H1 (cell line): Measurements from ENCODE around the gene IFT43. TPM values are rescaled to one million over a fixed set of nuclear protein-coding genes. Genes with fewer than 3 reads are reported as not detected.

Source experiments
- CTCF ChIA-PET: fragments of 300-600 bp; sonication (Branson Sonifier 250); formaldehyde crosslinking; loops from one replicate; lab custom pipeline; 2021; ENCODE audit not compliant: partially characterized antibody; lab: Charles Lee
- POLR2A ChIA-PET: fragments of 300-600 bp; sonication (Branson Sonifier 250); formaldehyde crosslinking; loops from one replicate; lab custom pipeline; 2021; ENCODE audit warnings: inconsistent platforms; ENCODE audit not compliant: partially characterized antibody; lab: Charles Lee
- DNase-seq, 2 experiments: peaks; one replicate each; pipeline versions ENCODE4 v3.0.0 to v3.0.0-alpha.2; 2010 to 2022; ENCODE audit warnings: low spot score in 2 of 2, low read depth in 1 of 2, mixed read lengths in 1 of 2
- FAIRE-seq: peaks from 2 replicates; lab custom pipeline; 2011; peaks lifted over from hg19 to GRCh38; lab: Jason Lieb, UNC
- H2AFZ ChIP-seq: 2 replicates; pipeline ENCODE4 v1.8.1; 2012; ENCODE audit warnings: low read length, inconsistent platforms
- H2AK5ac ChIP-seq: 2 replicates; pipeline ENCODE4 v1.6.1; 2013; ENCODE audit warnings: low read depth, low read length
- H2BK120ac ChIP-seq: replicated peaks from 2 replicates; pipeline ENCODE3; 2013; ENCODE audit warnings: low read depth, low read length, inconsistent platforms
- H2BK12ac ChIP-seq: 2 replicates; pipeline ENCODE4 v1.6.1; 2013; ENCODE audit warnings: low read depth, low read length
- H2BK15ac ChIP-seq: 2 replicates; pipeline ENCODE4 v1.6.1; 2013; ENCODE audit warnings: low read length
- H2BK20ac ChIP-seq: 2 replicates; pipeline ENCODE4 v1.6.1; 2013; ENCODE audit warnings: low read length
- H2BK5ac ChIP-seq: 2 replicates; pipeline ENCODE4 v1.6.1; 2013; ENCODE audit warnings: low read depth, low read length
- H3K14ac ChIP-seq: 2 replicates; pipeline ENCODE4 v1.6.1; 2013; ENCODE audit warnings: inconsistent platforms; ENCODE audit not compliant: insufficient read length
- H3K18ac ChIP-seq: 2 replicates; pipeline ENCODE4 v1.6.1; 2013; ENCODE audit warnings: low read length; ENCODE audit errors: extremely low read depth
- H3K23ac ChIP-seq: 2 replicates; pipeline ENCODE4 v1.6.1; 2013; ENCODE audit warnings: inconsistent platforms; ENCODE audit not compliant: insufficient read length
- H3K23me2 ChIP-seq: 2 replicates; pipeline ENCODE4 v1.6.1; 2013; ENCODE audit warnings: low read depth, low read length
- H3K27ac ChIP-seq: 2 replicates; pipeline ENCODE4 v1.6.1; 2011; ENCODE audit warnings: low read depth, low read length, inconsistent platforms
- H3K27me3 ChIP-seq, 4 experiments: replicated peaks in 1 of 4; 1 replicate in 1 of 4; 2 replicates in 3 of 4; pipeline versions ENCODE4 v1.6.1 to v1.8.1; 2011 to 2013; ENCODE audit warnings: low read length in 3 of 4, mild to moderate bottlenecking in 3 of 4, inconsistent platforms in 2 of 4, mixed read lengths in 2 of 4, moderate library complexity in 1 of 4; ENCODE audit not compliant: control insufficient read depth in 3 of 4, insufficient read depth in 3 of 4; ENCODE audit errors: extremely low read depth in 1 of 4
- H3K36me3 ChIP-seq, 4 experiments: 2 replicates each; pipeline versions ENCODE4 v1.6.1 to v1.8.1; 2011 to 2013; ENCODE audit warnings: mild to moderate bottlenecking in 4 of 4, low read length in 3 of 4, moderate library complexity in 2 of 4, control low read depth in 1 of 4, inconsistent platforms in 1 of 4; ENCODE audit not compliant: insufficient read depth in 4 of 4, control insufficient read depth in 2 of 4
- H3K4ac ChIP-seq: replicated peaks from 2 replicates; pipeline ENCODE3; 2013; ENCODE audit warnings: low read length, low read depth, mixed read lengths, inconsistent platforms; ENCODE audit not compliant: insufficient read length
- H3K4me1 ChIP-seq, 4 experiments: replicated peaks in 1 of 4; 1 replicate in 1 of 4; 2 replicates in 3 of 4; pipeline versions ENCODE4 v1.6.1 to v1.8.1; 2011 to 2013; ENCODE audit warnings: low read length in 3 of 4, inconsistent platforms in 2 of 4, mixed read lengths in 1 of 4; ENCODE audit not compliant: insufficient read depth in 4 of 4, control insufficient read depth in 3 of 4
- H3K4me2 ChIP-seq, 2 experiments: 2 replicates each; pipeline versions ENCODE4 v1.6.1 to v1.8.1; 2011 to 2013; ENCODE audit warnings: low read depth in 2 of 2, low read length in 2 of 2, control low read depth in 1 of 2, inconsistent platforms in 1 of 2, mild to moderate bottlenecking in 1 of 2; ENCODE audit not compliant: insufficient read depth in 1 of 2
- H3K4me3 ChIP-seq, 4 experiments: fragments of 200-600, 300-600 bp in 1 of 4; sonication (generic), shearing (Covaris generic), sonication (Bioruptor Twin) in 1 of 4; 2 replicates each; pipeline versions ENCODE4 v1.5.1 to v1.8.1; 2011 to 2016; ENCODE audit warnings: low read length in 4 of 4, low read depth in 3 of 4, control low read depth in 2 of 4, inconsistent platforms in 2 of 4, mild to moderate bottlenecking in 2 of 4, mixed read lengths in 1 of 4, moderate library complexity in 1 of 4; ENCODE audit not compliant: insufficient read depth in 2 of 4; ENCODE audit errors: extremely low read depth in 1 of 4
- H3K56ac ChIP-seq: replicated peaks from 2 replicates; pipeline ENCODE3; 2013; ENCODE audit warnings: low read depth, mild to moderate bottlenecking, mixed read lengths, low read length, inconsistent platforms; ENCODE audit not compliant: insufficient read length
- H3K79me1 ChIP-seq: 2 replicates; pipeline ENCODE4 v1.6.1; 2013; ENCODE audit warnings: low read depth, low read length, control low read depth
- H3K79me2 ChIP-seq, 2 experiments: 2 replicates each; pipeline versions ENCODE4 v1.6.1 to v1.8.1; 2012 to 2013; ENCODE audit warnings: low read length in 2 of 2, mild to moderate bottlenecking in 2 of 2, inconsistent platforms in 1 of 2; ENCODE audit not compliant: insufficient read depth in 2 of 2, control insufficient read depth in 1 of 2
- H3K9ac ChIP-seq, 4 experiments: replicated peaks in 1 of 4; 1 replicate in 1 of 4; 2 replicates in 3 of 4; pipeline versions ENCODE4 v1.6.1 to v1.8.1; 2011 to 2013; ENCODE audit warnings: low read depth in 3 of 4, low read length in 3 of 4, control low read depth in 2 of 4, mild to moderate bottlenecking in 2 of 4, moderate library complexity in 2 of 4, inconsistent platforms in 1 of 4; ENCODE audit errors: extremely low read depth in 1 of 4
- H3K9me3 ChIP-seq, 2 experiments: 2 replicates each; pipeline versions ENCODE4 v1.6.1 to v1.8.1; 2012 to 2013; ENCODE audit warnings: mild to moderate bottlenecking in 2 of 2, moderate library complexity in 2 of 2, control low read depth in 1 of 2, inconsistent platforms in 1 of 2, low read depth in 1 of 2, low read length in 1 of 2, mixed read lengths in 1 of 2; ENCODE audit not compliant: insufficient read depth in 2 of 2
- H4K20me1 ChIP-seq, 2 experiments: replicated peaks in 1 of 2; 2 replicates each; pipeline versions ENCODE3 to v1.8.1; 2011 to 2013; ENCODE audit warnings: inconsistent platforms in 2 of 2, low read length in 2 of 2, mild to moderate bottlenecking in 1 of 2; ENCODE audit not compliant: insufficient read depth in 2 of 2, control insufficient read depth in 1 of 2
- H4K5ac ChIP-seq: 2 replicates; pipeline ENCODE4 v1.6.1; 2013; ENCODE audit warnings: low read length, low read depth, mixed read lengths, inconsistent platforms; ENCODE audit not compliant: insufficient read length
- H4K8ac ChIP-seq: 2 replicates; pipeline ENCODE4 v1.8.0; 2013; ENCODE audit warnings: mild to moderate bottlenecking, moderate library complexity, low read length, inconsistent platforms; ENCODE audit not compliant: insufficient read depth; ENCODE audit errors: extremely low read depth
- H4K91ac ChIP-seq: replicated peaks from 2 replicates; pipeline ENCODE3; 2013; ENCODE audit warnings: low read length, mixed read lengths, inconsistent platforms; ENCODE audit not compliant: insufficient read length
- BCL11A ChIP-seq, 2 experiments: IDR thresholded peaks; one replicate each; pipeline ENCODE4 v1.6.1; 2011; ENCODE audit warnings: low read depth in 2 of 2, low read length in 2 of 2, mild to moderate bottlenecking in 2 of 2
- CBX8 ChIP-seq: fragments of 300-800, 300-1000 bp; sonication (generic); IDR thresholded peaks from 2 replicates; pipeline ENCODE4 v1.7.1; 2016; ENCODE audit warnings: low read depth, low read length, borderline replicate concordance
- CEBPB ChIP-seq: IDR thresholded peaks from 2 replicates; pipeline ENCODE4 v1.6.1; 2012; ENCODE audit warnings: low read depth, low read length
- CTCF ChIP-seq, 3 experiments: IDR thresholded peaks; 1 replicate in 2 of 3; 2 replicates in 1 of 3; pipeline versions ENCODE4 v1.5.1 to v1.6.1; 2011; ENCODE audit warnings: low read length in 3 of 3, mild to moderate bottlenecking in 3 of 3, inconsistent platforms in 2 of 3, low read depth in 1 of 3, moderate library complexity in 1 of 3; ENCODE audit not compliant: insufficient read depth in 1 of 3; ENCODE audit errors: control extremely low read depth in 1 of 3
- MAFK ChIP-seq: IDR thresholded peaks from 2 replicates; pipeline ENCODE4 v1.6.1; 2012; ENCODE audit warnings: low read depth, mild to moderate bottlenecking, improper control_type of control experiment, low read length
- MAX ChIP-seq: IDR thresholded peaks from 2 replicates; pipeline ENCODE4 v1.6.1; 2012; ENCODE audit warnings: inconsistent platforms
- NRF1 ChIP-seq: IDR thresholded peaks from 2 replicates; pipeline ENCODE4 v1.6.1; 2011; ENCODE audit warnings: mild to moderate bottlenecking, low read depth, low read length, improper control_type of control experiment
- PHF8 ChIP-seq: fragments of 200-600 bp; sonication (generic); conservative IDR thresholded peaks from 2 replicates; pipeline ENCODE4 v1.7.1; 2012; ENCODE audit warnings: low read depth, mild to moderate bottlenecking, inconsistent platforms, low read length, moderate library complexity
- SP1 ChIP-seq: IDR thresholded peaks from 2 replicates; pipeline ENCODE4 v1.6.1; 2011; ENCODE audit warnings: low read depth, low read length
- SP2 ChIP-seq: IDR thresholded peaks from 2 replicates; pipeline ENCODE4 v1.6.1; 2012; ENCODE audit warnings: mild to moderate bottlenecking, low read length, inconsistent platforms
- SUZ12 ChIP-seq: fragments of 200-600 bp; sonication (generic); IDR thresholded peaks from 2 replicates; pipeline ENCODE4 v1.6.1; 2012; ENCODE audit warnings: mild to moderate bottlenecking, inconsistent platforms, low read length, moderate library complexity, mixed read lengths
- ZNF274 ChIP-seq: IDR thresholded peaks from 2 replicates; pipeline ENCODE4 v1.7.0; 2012; ENCODE audit warnings: low read length, borderline replicate concordance; ENCODE audit errors: extremely low read depth
- WGBS, 2 experiments: shearing (Covaris generic) in 1 of 2; methylation state at CpG; one replicate each; pipeline versions ENCODE4 v1.1.6 to v1.1.7; 2013 to 2015; ENCODE audit warnings: low lambda C conversion rate in 2 of 2, mixed read lengths in 2 of 2, inconsistent platforms in 1 of 2, low coverage in 1 of 2, missing lambda C conversion rate in 1 of 2; ENCODE audit not compliant: insufficient replicate concordance in 2 of 2, insufficient coverage in 1 of 2, insufficient read length in 1 of 2; ENCODE audit errors: extremely low coverage in 1 of 2, missing lambda C conversion rate in 1 of 2; 5-methylcytosine and 5-hydroxymethylcytosine counted together
- polyA plus RNA-seq, 7 experiments: library from polyadenylated mRNA; depleted of rRNA in 3 of 7; stranded (reverse) in 5 of 7; unstranded in 2 of 7; fragments of >200 nt in 5 of 7; fragments of 200-250 nt in 2 of 7; gene quantifications; 1 replicate in 5 of 7; 2 replicates in 1 of 7; 4 replicates in 1 of 7; pipeline versions ENCODE4 v1.2.1 to v1.2.3, GENCODE V29; 2011 to 2013; ENCODE audit warnings: missing spikeins in 2 of 7, mixed read lengths in 2 of 7
- total RNA-seq: library from RNA; stranded (reverse); fragmentation: NEBNext Ultra II Directional; extraction: Animal tissue kit (Norgen Biotek cat#: 25700); gene quantifications from 2 replicates; pipeline ENCODE4 v1.2.1, GENCODE V29; 2021

The IFT43 gene
- total and polyA plus RNA-seq, 2 of the 8 experiments (the other 6 are each of a cell fraction or from before 2014, with no cell fraction given): 17.0 to 20.8 TPM

- Histone ChIP-seq H3K4me2 (no peak overlapping the region), H3K23me2 (no peaks in the 10 kb centered on the region), H2AK5ac (no peak overlapping the region), H4K91ac (no peak overlapping the region), H4K5ac (no peak overlapping the region), H2BK15ac (no peak overlapping the region), H3K9ac (no peak overlapping the region), H2BK12ac (no peak overlapping the region), H3K36me3 (no peaks in the 10 kb centered on the region), H2BK120ac (no peak overlapping the region), H2BK5ac (no peak overlapping the region), H3K4ac (no peak overlapping the region), H3K4me3 (no peak overlapping the region), H3K23ac (no peak overlapping the region), H4K8ac (no peak overlapping the region), H2AFZ (no peak overlapping the region), H2BK20ac (no peak overlapping the region), H3K9me3 (no peaks in the 10 kb centered on the region), H3K4me1 (peaks cover 0 to 6% (median 2%) of the 10 kb centered on the region in 4 experiments; a peak in 2 of 7 replicates), H3K79me2 (no peaks in the 10 kb centered on the region), H3K56ac (no peak overlapping the region), H3K27ac (no peak overlapping the region), H3K14ac (no peak overlapping the region), H4K20me1 (no peaks in the 10 kb centered on the region), H3K27me3 (peaks cover 0 to 5% (median 4%) of the 10 kb centered on the region in 4 experiments; a peak in 5 of 7 replicates), H3K18ac (no peak overlapping the region), H3K79me1 (no peaks in the 10 kb centered on the region)
- CTCF ChIA-PET: interaction anchor here (1.7 kb wide), 1 partner anchor 10 kb away, joined by 4 read pairs; no protein-coding TSS in a partner anchor
- FAIRE-seq (no peak), DNase-seq (no peak)
- WGBS, 2 experiments: 81% methylated on average over 8 of the region's 8 CpGs; no CpG with 5 or more reads in 1 of the 2 experiments
- POLR2A ChIA-PET: no interaction called here
- TF ChIP-seq SP1 (no peak), MAX (no peak), ZNF274 (no peak), PHF8 (no peak), CTCF (IDR thresholded peaks at IDR 0.05; ENCODE audit: control extremely low read depth in 1 of 3, insufficient read depth in 1 of 3, low read depth in 1 of 3, low read length in 3 of 3) (no peak), NRF1 (no peak), SUZ12 (no peak), BCL11A (IDR thresholded peaks at IDR 0.05; ENCODE audit: low read depth in 2 of 2, low read length in 2 of 2) (no peak), CEBPB (no peak), MAFK (no peak), SP2 (no peak), CBX8 (no peak)
These were observed 139.9 kb downstream of the IFT43 start for GRCh38 chr14:76125511-76125910.
